AG09309 (cell line): ENCODE measurements around the gene ANKRD27.

Experiments
- DNase-seq: peaks from one replicate; pipeline ENCODE4 v3.0.0-alpha.2; 2010; ENCODE audit warnings: low read depth
- H3K4me3 ChIP-seq: 2 replicates; pipeline ENCODE4 v1.5.1; 2011; ENCODE audit warnings: mild to moderate bottlenecking, low read depth, low read length, moderate library complexity; ENCODE audit not compliant: control insufficient read depth
- CTCF ChIP-seq: IDR thresholded peaks from 2 replicates; pipeline ENCODE4 v1.5.1; 2011; ENCODE audit warnings: mild to moderate bottlenecking, low read depth, low read length, inconsistent platforms; ENCODE audit not compliant: insufficient read depth, control insufficient read depth; ENCODE audit errors: missing control alignments

Gene ANKRD27

GRCh38 chr19:32682317-32682716 lies 7.3 kb upstream of the ANKRD27 start:
- DNase-seq: no peak
- no peak overlapping the region for H3K4me3 ChIP-seq
- TF ChIP-seq CTCF: no peak

- no peak for DNase-seq
- H3K4me3 ChIP-seq: no peak overlapping the region
- no peak for TF ChIP-seq CTCF
Measured at GRCh38 chr19:32680986-32681385, 6.0 kb upstream of the ANKRD27 start.

- DNase-seq: no peak
- H3K4me3 ChIP-seq: no peak overlapping the region
- TF ChIP-seq CTCF: no peak
Measured at GRCh38 chr19:32677657-32678056, 2.7 kb upstream of the ANKRD27 start.

- DNase-seq: no peak
- TF ChIP-seq CTCF: no peak
- no peak overlapping the region for H3K4me3 ChIP-seq
Measured at GRCh38 chr19:32676895-32677359, 1.9 kb upstream of the ANKRD27 start.

- H3K4me3 ChIP-seq: peak overlapping the region; percentile 95; the same call in 1 of the 2 replicates
- TF ChIP-seq CTCF: no peak
- no peak for DNase-seq
Measured at GRCh38 chr19:32676186-32676894, 1.4 kb upstream of the ANKRD27 start.

- TF ChIP-seq CTCF: no peak
- H3K4me3 ChIP-seq: peak within 1 kb of the TSS; percentile 95
- no peak for DNase-seq
Measured at GRCh38 chr19:32675720-32676185, 773 bp upstream of the ANKRD27 start, which contains the start of gene RGS9BP. RGS9BP (plus strand) TSS chr19:32675848; CDS start chr19:32676264, 416 bp downstream.
